ENCODE results near the gene TMEM232. TPM values are rescaled to one million over a fixed set of nuclear protein-coding genes. Genes with fewer than 3 reads are reported as not detected.

Gene TMEM232
- total RNA-seq, 4 donors from 2014 or later = 1.2 to 3.8 (median 2.0) TPM

GRCh38 chr5:110618941-110619340, 107.5 kb downstream of the TMEM232 start:
- Histone ChIP-seq H3K4me3 (no peak overlapping the region), H3K27ac (replicated peaks in 1 of 4) (no peak overlapping the region), H3K9me3 (peaks cover 0 to 4% (median 0%) of the 10 kb centered on the region in 4 donors), H3K36me3 (no peaks in the 10 kb centered on the region), H3K27me3 (no peaks in the 10 kb centered on the region), H3K4me1 (no peaks in the 10 kb centered on the region)
- DNase-seq (ENCODE audit: extremely low spot score) = no peak
- 93% methylated on average over 1 of the region's 1 CpG for WGBS
- intact Hi-C loops (cut with DNase I) = no loop called here
- no peak for TF ChIP-seq CTCF (IDR thresholded peaks at IDR 0.05)
- no peak for TF ChIP-seq POLR2AphosphoS5 (IDR thresholded peaks at IDR 0.05)
- TF ChIP-seq EP300 (IDR thresholded peaks at IDR 0.05) = no peak
- TF ChIP-seq POLR2A (IDR thresholded peaks at IDR 0.05; ENCODE audit: low read depth) = no peak

- intact Hi-C loops (cut with DNase I) = no loop called here
- Histone ChIP-seq H3K36me3 (no peaks in the 10 kb centered on the region), H3K27ac (replicated peaks in 1 of 4) (no peak overlapping the region), H3K9me3 (peaks cover 0 to 4% (median 0%) of the 10 kb centered on the region in 4 donors), H3K4me1 (no peaks in the 10 kb centered on the region), H3K27me3 (no peaks in the 10 kb centered on the region), H3K4me3 (no peak overlapping the region)
- DNase-seq (ENCODE audit: extremely low spot score) = no peak
- WGBS = 91% methylated on average over 1 of the region's 1 CpG
- TF ChIP-seq POLR2AphosphoS5 (IDR thresholded peaks at IDR 0.05) = no peak
- no peak for TF ChIP-seq EP300 (IDR thresholded peaks at IDR 0.05)
- TF ChIP-seq CTCF (IDR thresholded peaks at IDR 0.05) = no peak
These were observed 110.5 kb downstream of the TMEM232 start for GRCh38 chr5:110616009-110616408.

- intact Hi-C loops (cut with DNase I) = no loop called here
- H3K4me1 ChIP-seq = no peaks in the 10 kb centered on the region
- H3K4me3 ChIP-seq = no peak overlapping the region
- TF ChIP-seq CTCF (IDR thresholded peaks at IDR 0.05) = no peak
- TF ChIP-seq POLR2A (IDR thresholded peaks at IDR 0.05; ENCODE audit: low read depth) = no peak
- no peak for TF ChIP-seq EP300 (IDR thresholded peaks at IDR 0.05)
- no peak for TF ChIP-seq POLR2AphosphoS5 (IDR thresholded peaks at IDR 0.05)
- 63% methylated on average over 4 of the region's 4 CpGs for WGBS
- H3K36me3 ChIP-seq = no peaks in the 10 kb centered on the region
- no peaks in the 10 kb centered on the region for H3K27me3 ChIP-seq
- H3K27ac ChIP-seq (replicated peaks in 1 of 4) = no peak overlapping the region
- no peak for DNase-seq (ENCODE audit: extremely low spot score)
- H3K9me3 ChIP-seq = peaks cover 0 to 4% (median 0%) of the 10 kb centered on the region in 4 donors
These were observed 113.7 kb downstream of the TMEM232 start for GRCh38 chr5:110612794-110613247.

- 87% methylated on average over 6 of the region's 6 CpGs for WGBS
- intact Hi-C loops (cut with DNase I) = no loop called here
- no peak overlapping the region for H3K4me3 ChIP-seq
These were observed 114.7 kb downstream of the TMEM232 start for GRCh38 chr5:110611817-110612216.

More at GRCh38 chr5:110611817-110612216, 114.7 kb downstream of the TMEM232 start:
- TF ChIP-seq POLR2AphosphoS5 (IDR thresholded peaks at IDR 0.05) = no peak
- TF ChIP-seq EP300 (IDR thresholded peaks at IDR 0.05) = no peak
- TF ChIP-seq POLR2A (IDR thresholded peaks at IDR 0.05; ENCODE audit: low read depth) = no peak
- TF ChIP-seq CTCF (IDR thresholded peaks at IDR 0.05) = no peak
- no peak for DNase-seq (ENCODE audit: extremely low spot score)
- H3K36me3 ChIP-seq = no peaks in the 10 kb centered on the region
- H3K9me3 ChIP-seq = peaks cover 0 to 4% (median 0%) of the 10 kb centered on the region in 4 donors
- no peaks in the 10 kb centered on the region for H3K27me3 ChIP-seq
- no peaks in the 10 kb centered on the region for H3K4me1 ChIP-seq
- H3K27ac ChIP-seq (replicated peaks in 1 of 4) = no peak overlapping the region
